Islet of Langerhans (tissue), 1 donor: ENCODE results near the gene TEDC2.
"Not testable (repeated sequence)": the region's sequence is repeated elsewhere in the genome, so short reads cannot be mapped to it uniquely, and the experiment has no call there.

ENCODE experiments used
- FAIRE-seq: peaks from one replicate; lab custom pipeline; 2011; peaks lifted over from hg19 to GRCh38; lab: Jason Lieb, UNC

TEDC2 gene

DNA sequence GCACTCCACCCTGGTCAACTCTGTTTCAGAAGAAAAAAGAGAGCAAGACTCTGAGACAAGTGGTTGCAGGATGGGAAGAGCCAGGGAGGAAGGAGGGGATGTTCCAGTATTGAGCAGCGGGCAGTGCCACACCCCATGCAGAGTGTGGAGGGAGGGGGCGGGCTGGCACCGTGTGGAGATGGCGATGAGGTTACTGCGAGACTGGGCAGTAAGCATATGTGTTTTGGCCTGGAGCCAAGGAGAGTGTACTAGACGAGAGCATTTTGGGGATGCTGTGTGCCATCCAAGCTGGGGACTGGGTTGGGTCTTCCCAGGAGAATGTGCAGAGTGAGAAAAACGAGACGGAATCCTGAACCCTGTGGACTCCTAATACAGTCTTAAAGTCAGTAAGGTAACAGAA, 18.4 kb downstream of the TEDC2 start:
- FAIRE-seq = no peak

DNA sequence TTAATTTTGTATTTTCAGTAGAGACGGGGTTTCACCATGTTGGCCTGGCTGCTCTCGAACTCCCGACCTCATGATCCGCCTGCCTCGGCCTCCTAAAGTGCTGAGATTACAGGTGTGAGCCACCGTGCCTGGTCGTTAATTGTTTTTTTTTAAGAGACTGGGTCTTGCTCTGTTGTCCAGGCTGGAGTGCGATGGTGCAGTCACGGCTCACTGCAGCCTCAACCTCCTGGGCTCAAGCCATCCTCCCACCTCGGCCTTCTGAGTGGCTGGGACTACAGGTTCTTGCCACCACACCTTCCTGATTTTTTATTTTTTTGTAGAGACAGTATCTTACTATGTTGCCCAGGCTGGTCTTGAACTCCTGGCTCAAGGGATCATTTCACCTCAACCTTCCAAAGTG, 20.1 kb downstream of the TEDC2 start:
- not testable (repeated sequence) for FAIRE-seq

DNA sequence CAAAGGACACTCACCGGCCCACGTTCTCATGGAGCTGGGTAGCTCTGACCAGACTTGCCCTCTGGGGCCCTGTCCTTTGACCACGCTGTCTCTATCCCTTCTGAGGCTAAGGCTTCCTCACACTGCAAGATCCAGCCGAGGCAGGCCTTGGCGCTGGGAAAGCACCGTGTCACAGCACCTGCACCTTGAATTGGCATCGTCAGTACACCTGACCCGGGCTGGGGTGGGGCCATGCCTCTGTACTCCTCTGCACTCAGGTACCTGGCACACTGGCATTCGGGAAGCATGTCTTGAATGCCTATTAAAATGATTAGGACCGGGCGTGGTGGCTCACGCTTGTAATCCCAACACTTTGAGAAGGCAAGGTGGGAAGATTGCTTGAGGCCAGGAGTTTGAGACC, 21.0 kb downstream of the TEDC2 start:
- no peak for FAIRE-seq

DNA sequence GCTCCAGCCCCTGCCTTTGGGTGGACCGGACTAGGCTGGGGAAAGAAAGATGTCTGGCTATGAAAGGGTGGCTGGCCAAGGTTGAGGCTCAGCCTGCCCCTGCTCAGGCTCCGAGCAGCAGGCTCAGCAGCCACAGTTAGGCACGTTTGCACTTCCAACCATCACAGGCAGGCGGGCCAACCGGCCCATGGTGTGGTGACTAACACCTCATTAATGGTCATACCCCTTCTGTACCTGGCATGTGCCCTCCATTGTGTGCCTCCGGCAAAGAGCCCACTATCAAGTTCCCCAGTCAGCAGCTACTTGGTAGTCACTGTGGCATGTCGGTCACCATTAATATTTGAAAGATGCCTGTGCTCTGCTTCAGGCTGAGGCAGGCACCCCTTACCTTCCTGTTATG, 21.8 kb downstream of the TEDC2 start:
- no peak for FAIRE-seq

DNA sequence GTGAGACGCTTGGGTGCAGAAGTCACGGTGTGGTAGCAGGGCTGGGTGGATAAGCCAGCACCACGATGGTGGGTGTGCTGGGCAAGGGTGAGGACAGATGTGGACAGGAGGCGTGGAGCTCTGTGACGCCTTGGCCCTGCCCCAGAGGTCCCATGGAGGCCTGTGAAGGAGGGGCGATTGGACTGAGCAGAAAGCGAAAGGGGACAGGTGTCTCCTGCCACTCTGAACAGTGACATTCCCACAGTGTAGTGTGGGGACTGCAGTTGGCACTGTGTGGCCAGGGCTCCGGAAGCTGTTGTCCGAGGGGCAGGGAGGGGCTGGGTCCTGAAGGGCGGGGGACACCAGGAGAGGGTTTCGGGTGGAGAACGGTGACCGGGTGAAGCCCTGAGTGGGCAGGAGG, 22.3 kb downstream of the TEDC2 start:
- no peak for FAIRE-seq

DNA sequence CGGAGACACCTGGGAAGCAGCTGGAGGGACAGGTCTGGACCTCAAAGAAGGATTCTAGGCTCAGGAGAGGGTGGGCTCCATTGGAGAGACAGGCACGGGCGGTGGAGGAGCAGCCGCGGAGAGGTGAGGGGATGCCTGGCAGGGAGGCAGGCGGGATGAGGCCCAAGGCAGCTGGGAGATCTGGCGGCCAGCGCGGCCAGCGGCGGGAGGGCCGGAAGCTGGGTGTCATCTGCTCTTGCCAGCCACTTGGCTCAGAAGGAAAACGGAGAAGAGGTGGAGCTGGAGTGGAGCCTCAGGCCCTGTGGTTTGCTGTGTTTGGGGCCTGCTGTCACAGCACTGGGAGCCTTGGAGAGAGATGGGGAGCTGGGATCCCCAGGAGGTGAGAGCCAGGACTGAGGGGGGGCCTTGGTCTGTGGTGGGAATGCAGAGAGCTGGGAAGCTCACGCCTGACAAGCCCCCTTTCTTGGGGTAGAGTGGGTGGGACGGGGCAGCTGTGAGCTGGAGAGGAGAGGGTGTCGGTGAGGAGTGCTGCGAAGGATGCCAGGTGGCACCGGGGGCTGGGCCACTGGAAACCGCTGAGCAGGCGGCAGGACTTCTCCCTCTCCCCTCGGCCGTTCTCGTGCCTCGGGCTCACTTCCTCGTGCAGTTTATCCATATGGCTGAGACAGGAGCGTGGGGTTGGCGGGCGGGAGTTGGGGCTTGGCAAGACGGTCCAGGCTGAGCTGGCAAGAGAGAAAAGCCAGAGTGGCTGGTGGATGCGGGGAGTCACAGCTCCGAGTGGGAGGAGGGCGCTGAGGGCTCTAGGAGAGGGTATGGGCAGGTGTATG, 23.0 kb downstream of the TEDC2 start:
- no peak for FAIRE-seq

DNA sequence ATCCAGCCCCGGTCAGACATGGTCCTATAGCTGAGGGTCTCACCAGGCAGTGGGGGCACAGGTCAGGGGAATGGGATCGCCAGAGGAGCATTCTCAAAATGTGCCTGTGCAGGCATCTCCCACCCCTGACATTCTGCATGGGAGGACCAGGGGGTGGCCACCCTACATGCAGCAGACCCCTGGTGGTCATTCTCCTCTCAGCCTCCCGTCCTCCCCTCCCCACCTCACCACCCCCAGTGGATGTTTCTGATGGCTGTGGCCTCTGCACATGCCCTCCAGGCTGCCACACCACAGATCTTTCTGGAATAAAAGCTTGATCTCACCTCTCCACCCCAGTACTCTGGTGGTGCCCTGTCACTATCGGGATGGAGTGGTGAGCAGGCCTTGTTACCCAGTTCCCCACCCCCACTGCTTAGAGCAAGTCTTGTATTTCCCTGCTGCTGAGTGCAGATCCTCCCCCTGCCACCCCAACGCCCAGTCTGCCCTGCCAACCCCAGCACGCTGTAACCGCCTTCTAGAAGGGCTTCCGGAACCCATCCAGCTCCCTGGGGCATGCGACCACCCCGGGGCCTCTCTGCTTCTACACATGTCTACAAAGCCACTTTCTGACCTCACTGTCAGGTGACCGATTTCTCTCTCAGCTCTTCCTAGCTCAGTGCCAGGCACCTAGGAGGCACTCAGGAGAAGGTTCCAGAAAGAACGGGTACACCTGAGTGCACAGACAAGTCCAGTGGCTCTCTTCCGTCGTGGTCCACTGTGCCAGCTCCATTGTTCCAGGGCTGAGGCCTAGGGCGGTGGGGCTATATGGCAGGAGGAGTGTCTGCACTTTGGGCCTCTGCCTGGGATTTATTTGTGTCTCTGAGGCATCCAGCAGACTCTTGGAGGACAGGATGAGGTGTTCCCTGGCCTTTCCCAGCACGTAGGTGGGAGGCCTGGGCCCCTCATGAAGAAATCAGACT, 24.3 kb downstream of the TEDC2 start:
- FAIRE-seq = no peak

DNA sequence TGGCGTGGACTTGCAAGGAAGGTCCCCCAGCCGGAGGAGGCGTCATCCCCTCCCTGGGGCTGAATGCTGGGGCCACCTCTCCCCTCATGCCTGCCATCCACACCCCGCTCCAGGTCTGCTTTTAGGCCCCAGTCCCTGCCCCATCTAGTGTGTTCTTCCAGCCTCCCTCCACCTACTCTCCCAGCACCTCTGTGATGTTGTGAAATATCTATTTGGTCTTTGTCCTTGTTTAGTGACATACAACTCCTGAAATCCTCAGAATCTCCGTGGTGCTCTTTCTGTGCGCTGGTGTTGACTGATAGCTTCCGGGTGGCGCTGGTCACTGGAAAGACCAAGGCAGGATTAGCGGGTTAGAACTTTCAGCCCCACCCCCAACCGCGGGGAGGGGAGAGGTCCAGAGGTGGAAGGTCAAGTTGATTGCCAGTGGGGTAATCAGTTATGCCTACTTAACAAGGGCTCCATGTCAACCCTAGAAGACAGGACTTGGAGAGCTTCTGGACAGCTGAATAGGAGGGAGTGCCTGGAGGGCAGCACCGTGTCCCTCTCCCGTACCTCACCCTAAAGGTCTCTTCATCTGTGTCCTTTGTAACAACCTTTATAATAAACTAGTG, 25.1 kb downstream of the TEDC2 start:
- FAIRE-seq = no peak

DNA sequence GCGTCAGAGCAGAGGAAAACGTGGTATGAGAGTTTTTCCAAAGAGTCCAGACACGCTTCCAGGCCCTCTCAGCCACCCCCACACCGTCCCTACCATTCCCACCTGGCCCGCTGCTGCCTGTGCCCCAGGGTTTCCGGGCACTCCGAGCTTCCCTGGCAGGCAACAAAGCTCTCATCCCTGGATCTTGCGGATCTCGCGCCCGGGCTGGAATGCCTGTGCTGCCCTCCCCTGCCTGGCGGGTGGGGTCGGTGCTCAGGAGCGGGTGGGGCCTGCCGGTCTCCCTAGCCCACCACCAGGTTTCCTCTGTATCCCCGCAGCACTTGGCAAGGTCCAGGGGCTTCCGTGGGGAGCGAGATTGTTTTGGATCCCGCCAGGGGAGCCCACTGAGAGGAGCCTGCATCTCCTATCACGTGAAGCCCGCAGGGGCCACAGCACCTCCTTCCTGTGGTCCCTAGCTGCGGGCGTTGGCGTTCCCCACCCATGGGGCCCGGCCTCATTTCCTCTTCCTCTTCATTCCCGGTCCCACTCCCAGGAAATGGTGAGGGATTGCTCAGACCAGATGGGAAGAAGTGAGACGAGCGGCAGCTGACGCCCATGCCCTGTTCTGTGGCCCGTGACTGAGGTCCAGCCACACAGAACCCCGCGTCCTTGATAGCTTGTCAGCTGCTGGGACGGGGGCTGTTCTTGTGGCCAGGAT, 26.1 kb downstream of the TEDC2 start:
- no peak for FAIRE-seq

DNA sequence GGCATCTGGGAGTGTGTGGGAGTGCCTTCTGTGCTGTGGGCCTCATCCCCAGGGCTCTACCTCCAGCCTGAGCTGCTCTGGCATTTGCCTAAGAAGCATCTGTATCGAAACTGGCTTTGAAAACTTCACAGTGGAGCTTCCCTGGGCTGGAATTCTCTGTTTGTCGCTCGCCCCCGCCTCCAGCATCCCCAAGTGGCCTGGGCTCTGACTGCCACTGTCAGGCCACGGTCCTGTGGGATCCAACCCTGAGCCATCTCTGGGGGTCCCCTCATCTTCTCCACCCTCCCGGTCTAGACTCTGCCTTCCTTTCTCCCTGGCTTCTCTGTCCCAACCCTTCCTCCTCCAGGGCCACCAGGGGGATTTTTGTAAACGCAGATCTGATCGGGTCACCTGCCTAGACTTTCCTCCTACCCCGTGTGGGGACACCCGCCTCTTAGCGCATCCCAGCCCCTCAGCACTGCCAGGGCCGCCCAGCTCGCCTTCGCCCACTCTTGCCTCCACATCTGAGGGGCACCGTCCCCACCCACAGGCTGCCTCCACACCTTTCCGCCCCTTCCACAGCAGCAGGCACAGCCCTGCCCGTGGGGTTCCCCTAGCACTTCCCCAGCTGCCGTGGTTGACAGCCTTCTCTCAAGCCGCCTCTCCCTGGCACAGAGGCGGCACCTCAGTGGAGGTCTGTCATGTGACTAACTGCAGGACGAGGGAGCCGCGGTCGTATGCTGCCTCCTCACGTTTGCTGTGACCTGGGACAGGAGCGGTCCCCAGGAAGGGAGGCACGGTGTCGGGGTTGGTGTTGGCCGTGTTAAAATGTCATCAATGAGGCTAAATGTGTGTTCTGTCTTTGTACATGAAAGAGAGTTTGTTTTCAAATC, 27.0 kb downstream of the TEDC2 start:
- no peak for FAIRE-seq

DNA sequence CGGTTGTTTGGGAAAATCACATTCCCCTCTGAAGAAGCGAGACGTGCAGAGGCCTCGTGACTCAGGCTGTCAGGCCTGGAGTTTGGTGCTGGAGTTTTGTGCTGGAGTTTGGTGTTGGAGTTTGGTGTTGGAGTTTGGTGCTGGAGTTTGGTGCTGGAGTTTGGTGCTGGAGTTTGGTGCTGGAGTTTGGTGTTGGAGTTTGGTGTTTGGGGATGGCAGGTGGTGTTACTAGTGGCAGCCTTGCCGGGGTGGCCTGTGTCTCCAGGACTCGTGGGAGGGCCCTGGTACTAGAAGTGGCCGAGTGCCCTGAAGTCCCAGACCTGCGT, 27.6 kb downstream of the TEDC2 start:
- no peak for FAIRE-seq

DNA sequence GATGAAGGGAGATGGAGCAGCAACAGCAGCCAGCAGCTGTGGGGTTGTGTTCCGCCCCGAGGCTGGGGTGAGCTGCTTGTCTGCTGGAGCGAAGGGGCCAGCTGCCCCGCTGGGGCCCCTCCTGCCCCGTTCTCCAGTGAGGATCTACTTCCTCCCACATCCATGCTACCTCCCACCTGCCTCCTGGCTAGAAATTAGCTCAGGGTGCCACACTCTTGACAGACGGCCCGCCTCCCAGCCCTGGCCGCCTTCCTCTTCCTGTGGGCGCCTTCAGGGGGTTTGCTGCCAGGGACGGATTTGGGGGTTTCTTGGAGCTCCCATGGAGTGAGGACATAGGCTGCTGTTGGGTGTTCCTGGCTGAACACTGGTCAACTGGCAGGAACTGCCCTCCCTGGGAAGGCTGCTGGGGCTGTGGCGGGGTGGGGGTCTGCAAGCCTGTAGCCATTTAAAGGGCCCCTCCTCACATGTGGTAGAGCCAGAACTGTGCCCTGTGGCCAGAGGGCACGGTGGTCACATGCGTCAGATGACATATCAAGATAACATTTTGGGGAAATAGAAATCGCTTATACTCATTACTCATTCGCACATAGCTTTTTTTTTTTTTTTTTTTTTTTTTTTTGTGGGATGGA, 28.1 kb downstream of the TEDC2 start:
- FAIRE-seq = no peak

DNA sequence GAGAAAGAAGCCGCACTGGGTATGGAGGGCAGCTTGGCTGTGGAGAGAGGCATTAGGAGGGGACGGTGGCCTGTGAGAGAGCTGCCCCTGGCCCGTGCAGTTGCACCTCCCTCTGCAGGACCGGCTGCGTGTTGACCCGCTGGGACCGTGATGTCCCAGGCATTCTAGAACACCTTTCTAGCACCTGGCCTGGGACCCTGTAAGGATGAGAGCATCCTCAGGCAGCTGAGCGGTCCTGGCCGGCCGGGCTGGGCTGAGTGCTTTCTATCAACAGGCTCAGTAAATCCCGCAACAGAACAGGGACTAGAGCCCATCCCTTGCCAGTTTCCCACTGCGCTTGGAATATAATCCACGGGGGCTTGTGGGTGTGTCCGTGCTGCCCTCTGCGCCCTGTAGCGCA, 29.7 kb downstream of the TEDC2 start:
- no peak for FAIRE-seq

DNA sequence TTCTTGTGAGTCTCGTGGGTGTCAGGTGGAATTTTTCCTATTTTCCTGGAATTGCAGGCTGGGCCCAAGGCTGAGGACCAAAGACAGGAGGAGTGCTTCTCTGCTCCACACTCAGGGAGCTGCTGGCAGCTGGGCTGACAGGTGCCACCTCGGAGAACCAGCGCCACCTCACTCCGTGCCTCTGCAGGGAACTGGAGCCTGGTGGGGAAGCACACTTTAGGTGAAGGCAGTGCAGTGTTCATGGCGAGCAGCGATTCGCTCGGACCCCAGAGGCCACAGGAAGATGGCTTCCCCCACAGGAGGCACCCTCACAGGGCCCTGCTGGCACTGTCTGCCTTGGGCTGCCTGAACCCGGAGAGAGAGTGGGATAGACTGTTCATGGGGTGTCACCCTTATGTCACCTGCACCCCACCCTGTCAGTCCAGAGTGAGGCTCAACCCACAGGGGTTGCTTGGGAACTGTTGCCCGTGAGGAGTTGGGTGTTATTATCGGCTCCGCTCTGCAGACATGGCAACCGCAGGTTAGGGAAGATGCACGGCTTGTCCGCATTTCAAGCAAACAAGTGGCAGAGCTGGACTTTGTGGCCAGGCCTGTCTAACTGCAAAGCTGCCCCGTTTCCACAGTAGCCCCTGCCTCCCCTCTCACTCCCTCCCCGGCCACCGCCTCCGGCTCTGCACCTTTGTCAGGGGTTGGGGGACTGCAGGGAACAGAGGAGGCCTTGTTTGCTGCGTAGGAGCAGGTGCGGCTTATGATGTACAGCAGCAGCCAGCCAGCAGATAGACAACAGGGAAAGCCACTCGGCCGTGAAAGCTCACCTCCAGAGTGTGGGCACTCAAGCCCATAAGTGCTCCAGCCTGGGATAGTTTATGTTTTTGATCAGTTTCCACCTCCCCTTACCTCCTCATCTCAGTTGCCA, 30.5 kb downstream of the TEDC2 start:
- no peak for FAIRE-seq

DNA sequence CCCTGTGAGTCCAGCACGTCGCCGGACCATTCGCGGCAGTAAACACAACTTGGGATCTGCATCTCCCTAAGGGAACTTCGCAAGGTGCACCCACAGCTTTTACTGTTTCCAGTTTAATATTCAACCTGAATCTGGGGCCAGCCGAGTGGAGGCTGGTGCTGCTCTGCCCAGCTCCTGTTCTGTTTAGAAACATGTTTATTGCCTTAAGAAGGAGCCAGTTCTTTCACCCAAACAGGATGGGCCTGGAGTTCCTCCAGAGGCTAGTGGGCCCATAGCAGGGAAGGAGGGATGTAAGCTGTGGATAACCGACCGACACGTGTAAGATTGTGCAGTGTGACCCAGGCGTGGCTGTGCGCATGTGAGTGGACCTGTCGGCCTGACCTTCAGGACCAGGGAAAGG, 32.4 kb downstream of the TEDC2 start:
- FAIRE-seq = no peak

DNA sequence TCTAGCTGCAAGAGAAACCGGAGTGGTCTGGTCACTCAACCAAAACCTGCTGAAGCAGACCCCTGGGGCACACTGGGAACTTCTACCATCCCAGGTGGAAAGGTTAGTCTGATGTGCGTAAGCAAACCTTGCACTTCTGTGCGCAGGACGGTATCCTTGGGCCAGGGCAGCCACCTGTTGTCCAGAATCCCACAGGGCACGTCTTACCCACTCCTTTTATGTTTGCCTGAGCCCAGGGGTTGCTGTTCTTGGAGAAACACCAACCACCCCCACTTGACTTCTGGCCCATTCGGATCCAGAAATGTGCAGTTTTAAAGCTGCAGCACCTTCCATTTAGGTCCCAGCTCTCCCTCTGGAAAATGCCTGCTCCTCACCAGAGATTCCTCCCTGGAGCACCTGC, 33.7 kb downstream of the TEDC2 start:
- no peak for FAIRE-seq

DNA sequence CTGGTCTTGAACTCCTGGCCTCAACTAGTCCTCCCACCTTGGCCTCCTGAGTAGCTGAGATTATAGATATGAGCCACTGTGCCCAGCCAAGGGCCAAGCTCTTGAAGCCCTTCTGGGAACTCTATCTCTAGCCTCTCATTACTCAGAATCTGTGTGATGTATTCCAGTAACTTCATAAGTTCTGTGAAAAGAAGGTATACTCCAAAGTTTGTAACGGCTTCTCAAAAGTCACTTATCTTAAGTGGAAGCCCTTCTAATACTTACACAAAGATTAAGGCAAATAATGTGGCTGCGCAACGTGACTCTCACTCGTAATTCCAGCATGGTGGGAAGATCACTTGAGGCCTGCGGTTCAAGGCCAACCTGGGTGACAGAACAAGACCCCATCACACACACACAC, 34.7 kb downstream of the TEDC2 start:
- no peak for FAIRE-seq

DNA sequence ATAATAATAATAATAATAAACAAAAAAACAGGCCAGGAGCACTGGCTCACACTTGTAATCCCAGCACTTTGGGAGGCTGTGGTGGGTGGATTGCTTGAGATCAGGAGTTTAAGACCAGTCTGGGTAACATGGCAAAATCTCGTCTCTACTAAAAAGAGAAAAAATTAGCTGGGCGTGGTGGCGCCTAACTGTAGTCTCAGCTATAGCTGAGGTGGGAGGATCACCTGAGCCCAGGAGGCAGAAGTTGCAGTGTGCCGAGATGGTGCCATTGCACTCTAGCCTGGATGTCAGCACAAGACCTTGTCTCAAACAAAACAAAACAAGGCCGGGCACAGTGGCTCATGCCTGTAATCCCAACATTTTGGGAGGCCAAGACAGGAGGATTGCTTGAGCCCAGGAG, 35.1 kb downstream of the TEDC2 start:
- FAIRE-seq = no peak

DNA sequence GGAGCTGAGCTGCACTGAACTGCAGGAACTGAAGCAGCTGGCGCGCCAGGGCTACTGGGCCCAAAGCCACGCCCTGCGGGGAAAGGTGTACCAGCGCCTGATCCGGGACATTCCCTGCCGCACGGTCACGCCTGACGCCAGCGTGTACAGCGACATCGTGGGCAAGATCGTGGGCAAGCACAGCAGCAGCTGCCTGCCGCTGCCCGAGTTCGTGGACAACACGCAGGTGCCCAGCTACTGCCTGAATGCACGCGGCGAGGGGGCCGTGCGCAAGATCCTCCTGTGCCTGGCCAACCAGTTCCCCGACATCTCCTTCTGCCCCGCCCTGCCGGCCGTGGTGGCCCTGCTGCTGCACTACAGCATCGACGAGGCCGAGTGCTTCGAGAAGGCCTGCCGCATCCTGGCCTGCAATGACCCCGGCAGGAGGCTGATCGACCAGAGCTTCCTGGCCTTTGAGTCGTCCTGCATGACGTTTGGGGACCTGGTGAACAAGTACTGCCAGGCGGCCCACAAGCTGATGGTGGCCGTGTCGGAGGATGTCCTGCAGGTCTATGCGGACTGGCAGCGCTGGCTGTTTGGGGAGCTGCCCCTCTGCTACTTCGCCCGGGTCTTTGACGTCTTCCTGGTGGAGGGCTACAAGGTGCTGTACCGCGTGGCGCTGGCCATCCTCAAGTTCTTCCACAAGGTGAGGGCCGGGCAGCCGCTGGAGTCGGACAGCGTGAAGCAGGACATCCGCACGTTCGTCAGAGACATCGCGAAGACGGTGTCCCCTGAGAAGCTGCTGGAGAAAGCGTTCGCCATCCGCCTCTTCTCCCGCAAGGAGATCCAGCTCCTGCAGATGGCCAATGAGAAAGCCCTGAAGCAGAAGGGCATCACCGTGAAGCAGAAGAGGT, 36.6 kb downstream of the TEDC2 start:
- FAIRE-seq = no peak
